Stimulated activated naive CD4-positive, alpha-beta T cell (primary cell): ENCODE measurements around the gene STK40.
A peak's percentile ranks its signal among the peaks of the same experiment; 100 is the strongest.

Experiments
- DNase-seq, 6 experiments: peaks; one replicate each; lab custom pipeline; 2025; lab: John Stamatoyannopoulos, UW

The STK40 gene

DNA sequence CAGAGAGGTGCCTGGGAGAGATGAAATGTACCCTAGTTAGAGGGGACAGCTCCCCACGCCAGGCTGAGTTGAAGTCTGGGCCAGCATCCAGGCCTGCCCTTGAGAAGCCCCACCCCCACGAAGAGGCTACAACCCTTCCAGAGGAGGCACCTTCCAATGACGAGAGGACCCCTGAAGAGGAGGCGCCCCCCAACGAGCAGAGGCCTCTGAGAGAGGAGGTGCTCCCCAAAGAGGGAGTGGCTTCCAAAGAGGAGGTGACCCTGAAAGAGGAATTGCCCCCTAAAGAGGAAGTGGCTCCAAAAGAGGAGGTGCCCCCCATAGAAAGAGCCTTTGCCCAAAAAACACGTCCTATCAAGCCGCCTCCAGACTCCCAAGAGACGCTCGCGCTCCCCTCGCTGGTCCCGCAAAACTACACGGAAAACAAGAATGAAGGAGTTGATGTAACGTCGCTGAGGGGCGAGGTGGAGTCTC is 65.4 kb downstream of the STK40 start:
- no peak for DNase-seq

- no peak for DNase-seq
These were observed 76.3 kb downstream of the STK40 start for GRCh38 chr1:36309397-36309796.

GRCh38 chr1:36307601-36308330 is 78.0 kb downstream of the STK40 start:
- no peak for DNase-seq

DNA sequence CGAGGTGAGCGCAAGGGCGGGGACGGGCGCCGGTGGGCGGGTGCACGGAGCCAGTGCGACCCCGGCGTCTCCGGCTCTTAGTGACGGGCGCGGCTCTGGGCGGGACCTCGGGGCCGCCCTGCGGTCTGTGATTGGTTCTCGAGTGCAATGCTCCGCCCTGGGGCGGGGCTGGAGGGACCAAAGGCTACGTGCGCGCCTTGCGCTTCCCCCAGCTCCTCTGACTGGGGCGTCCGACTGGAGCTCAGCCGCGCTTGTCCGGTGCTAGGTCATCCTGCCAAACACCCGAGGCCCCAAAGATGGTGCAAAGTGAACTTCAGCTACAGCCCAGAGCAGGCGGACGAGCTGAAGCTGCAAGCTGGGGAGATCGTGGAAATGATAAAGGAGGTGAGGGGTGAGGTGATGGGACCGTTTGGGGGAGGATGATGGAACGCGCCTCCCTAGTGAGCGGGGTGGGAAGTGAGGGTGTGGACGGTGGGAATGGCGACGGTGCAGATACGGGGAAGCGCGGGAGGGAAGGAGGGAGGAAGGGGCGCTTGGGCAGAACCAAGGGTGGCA is 78.7 kb downstream of the STK40 start:
- peak; percentile 84 to 92 (median 91) for DNase-seq

- peak in 5 of 6 experiments; percentile 34 to 56 (median 50) for DNase-seq
These were observed 79.4 kb downstream of the STK40 start, which contains the start of gene SH3D21 for GRCh38 chr1:36306210-36306901. TSS of gene SH3D21 (plus strand) at chr1:36306368. CDS start at chr1:36306421, 53 bp downstream.

GRCh38 chr1:36305915-36306209 is 79.9 kb downstream of the STK40 start:
- no peak for DNase-seq

DNA sequence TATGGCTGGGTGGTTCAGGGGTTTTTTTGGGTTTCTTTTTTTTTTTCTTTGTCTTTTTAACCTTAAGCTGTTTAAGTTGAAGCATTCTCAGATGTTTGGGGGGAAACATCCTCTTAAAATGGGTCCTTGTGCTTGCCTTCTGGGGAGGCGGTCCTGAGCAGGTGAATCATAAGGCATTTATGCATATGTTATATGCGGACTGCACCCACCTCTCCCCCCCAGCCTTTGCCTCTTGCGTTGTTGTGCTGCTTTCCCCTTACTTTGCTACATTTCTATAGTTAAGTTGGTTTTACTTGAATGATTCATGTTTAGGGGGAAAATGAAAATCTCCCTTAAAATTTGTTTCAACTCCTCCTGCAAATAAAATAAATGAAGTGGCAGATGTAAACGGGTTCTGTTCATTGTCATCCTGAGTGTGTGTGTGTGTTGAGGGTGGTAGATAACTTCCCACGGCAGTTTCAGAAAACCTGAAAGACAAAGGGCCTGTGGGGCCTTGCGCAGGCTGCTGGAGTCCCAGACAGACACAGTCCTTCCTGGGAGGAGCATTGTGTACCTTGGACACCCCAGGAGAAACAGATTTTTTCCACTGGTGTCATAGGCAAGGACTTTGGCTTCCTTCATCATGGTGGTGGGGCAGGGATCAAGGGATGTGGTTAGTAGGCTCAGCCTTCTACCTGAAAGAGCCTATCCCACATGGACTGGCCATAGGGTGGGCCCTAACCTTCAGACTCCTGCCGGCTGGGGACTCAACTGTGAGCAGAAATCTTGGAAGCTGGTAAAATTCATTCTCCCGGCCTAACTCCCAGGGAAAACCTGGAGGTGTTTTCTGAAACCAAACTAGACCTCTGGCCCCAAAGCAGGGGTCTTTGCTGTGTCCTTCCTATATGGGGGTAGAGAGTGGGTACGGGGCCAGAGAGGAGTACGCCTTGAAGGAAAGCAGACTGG is 80.5 kb downstream of the STK40 start:
- DNase-seq, result no peak

- no peak for DNase-seq
These were observed 81.2 kb downstream of the STK40 start for GRCh38 chr1:36304521-36304920.

DNA sequence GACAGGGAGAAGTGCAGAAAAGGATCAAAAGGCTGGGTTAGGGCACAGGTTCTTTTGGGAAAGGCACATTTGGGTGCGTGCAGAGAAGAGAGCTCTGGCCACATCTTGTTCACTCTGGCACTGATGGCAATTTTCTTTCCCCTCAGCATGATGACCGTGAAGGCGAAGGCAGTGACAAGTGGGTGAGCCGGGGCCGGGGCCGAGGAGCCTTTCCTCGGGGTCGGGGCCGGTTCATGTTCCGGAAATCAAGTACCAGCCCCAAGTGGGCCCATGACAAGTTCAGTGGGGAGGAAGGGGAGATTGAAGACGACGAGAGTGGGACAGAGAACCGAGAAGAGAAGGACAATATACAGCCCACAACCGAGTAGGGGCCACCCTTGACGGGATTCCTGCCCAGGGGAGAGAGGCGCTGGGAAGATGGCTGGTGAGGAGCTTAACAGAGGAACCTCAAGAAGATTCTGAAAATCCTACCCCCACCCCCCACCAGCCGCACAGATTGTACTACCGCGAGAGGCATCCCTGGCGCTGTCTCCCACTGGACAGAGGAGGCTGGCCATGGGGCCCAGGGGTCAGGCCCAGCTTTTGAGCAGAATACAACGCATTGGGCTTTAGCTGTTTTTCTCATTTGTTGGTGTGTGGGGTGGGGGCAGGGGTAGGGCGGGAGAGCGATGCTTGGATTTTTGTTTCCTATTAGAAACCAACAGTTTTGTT is 81.9 kb downstream of the STK40 start:
- no peak for DNase-seq

DNA sequence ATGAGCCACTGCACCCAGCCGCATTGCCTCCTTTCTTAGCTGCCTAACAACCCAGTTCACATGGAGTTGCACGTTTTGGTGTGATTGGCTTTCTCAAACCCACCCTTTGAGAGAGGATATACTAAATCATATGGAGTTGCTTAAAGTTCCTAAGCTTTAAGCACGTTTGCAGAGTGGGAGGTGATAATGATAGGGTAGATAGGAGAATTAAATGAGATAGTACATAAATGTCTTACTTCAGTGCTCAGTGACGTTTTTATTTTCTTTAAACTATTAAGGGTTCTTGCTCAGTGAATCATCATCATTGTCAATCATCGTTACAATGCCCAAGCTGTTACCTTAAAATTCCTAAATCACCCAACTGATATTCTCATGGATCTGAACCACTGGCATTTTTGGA is 82.5 kb downstream of the STK40 start:
- no peak for DNase-seq

GRCh38 chr1:36301220-36301619 is 84.5 kb downstream of the STK40 start:
- no peak for DNase-seq

DNA sequence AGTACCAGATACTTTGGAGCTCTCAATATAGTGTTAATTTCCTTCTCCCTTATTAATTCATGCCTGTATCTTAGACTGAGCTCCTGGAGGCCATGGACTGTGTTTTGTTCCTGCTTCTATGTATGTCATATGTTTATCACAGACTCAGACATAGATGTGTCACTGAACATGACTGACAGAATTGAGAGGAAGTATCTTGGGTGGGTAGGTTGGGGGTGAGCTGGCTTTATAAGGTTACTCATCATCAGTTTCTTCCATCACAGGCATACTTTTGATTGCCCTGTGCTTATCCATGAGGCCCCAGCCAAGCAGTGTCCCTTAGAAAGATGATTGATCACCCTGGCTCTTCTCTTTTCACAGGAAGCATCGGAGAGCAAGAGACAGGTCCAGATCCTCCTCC is 85.2 kb downstream of the STK40 start:
- no peak for DNase-seq

DNA sequence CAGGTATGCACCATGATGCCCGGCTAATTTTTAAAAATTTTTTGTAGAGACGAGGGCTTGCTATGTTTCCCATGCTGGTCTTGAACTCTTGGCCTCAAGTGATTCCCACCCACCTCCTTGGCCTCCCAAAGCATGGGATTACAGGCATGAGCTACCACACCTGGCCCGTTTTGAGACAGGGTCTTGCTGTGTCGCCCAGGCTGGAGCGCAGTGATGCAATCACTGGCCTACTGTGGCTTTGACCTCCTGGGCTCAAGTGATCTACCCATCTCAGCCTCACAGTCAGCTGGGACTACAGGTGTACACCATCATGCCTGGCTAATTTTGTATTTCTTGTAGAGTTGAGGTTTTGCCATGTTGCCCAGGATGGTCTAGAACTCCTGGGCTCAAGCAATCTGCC is 87.1 kb downstream of the STK40 start:
- DNase-seq, result no peak

DNA sequence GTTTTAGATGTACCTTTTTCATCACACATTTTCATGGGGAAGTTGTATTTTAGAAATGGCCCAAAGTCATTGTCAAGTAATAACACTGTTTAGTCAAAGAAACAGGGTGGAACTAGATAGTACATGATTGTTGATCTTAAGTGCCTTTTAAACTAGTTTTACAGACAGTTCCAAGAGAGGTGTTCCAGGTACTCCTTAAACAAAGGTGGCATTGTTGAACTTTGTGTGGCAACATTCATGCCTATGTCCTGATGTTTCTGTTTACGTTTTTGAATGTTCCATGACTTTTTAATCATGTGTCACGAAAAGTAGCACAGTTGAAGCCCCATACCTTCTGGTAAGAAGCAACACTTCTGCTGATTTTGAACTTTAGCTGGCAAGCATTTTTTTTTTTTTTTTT is 88.7 kb downstream of the STK40 start:
- no peak for DNase-seq

- DNase-seq, result no peak
These were observed 90.3 kb downstream of the STK40 start for GRCh38 chr1:36295390-36295789.
